ENCODE measurements around the gene RBFOX2. TPM values are rescaled to one million over a fixed set of nuclear protein-coding genes. Genes with fewer than 3 reads are reported as not detected.

RBFOX2 gene
- total and polyA plus RNA-seq, 10 of the 15 experiments (the other 5 are each of a cell fraction or from before 2014, with no cell fraction given) = 0.01 to 2.7 (median 0.17) TPM; not detected in 4

DNA sequence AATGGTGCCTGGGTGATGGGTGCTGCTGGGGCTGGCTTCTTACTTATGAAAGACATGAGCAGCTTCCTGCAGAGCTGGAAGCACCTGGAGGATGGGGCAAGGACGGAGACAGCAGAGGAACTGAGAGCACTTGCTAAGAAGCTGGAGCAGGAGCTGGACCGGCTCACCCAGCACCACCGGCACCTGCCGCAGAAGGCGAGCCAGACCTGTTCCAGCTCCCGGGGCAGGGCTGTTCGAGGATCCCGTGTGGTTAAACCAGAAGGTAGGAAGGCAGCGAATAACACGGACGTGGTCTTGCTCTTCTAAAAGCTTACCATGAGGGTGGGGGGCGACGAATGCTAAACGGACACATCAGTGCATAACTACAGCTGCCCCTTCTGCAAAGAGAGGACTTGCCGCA, 301.7 kb downstream of the RBFOX2 start:
- FAIRE-seq = no peak
- in situ Hi-C loops (cut with MboI) = no loop called here

DNA sequence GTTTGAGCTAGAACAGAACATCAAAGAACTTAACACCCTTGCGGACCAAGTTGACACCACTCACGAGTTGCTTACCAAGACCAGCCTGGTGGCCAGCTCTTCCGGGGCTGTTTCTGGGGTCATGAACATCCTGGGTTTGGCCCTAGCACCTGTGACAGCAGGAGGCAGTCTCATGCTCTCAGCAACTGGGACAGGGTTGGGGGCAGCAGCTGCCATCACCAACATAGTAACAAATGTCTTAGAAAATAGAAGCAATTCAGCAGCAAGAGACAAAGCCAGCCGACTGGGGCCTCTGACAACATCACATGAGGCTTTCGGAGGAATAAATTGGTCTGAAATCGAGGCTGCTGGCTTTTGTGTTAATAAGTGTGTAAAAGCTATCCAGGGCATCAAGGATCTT, 302.2 kb downstream of the RBFOX2 start:
- H3K4me3 ChIP-seq = no peak overlapping the region
- WGBS (ENCODE audit: insufficient coverage, insufficient replicate concordance, low lambda C conversion rate, missing lambda C conversion rate) = 33% methylated on average over 6 of the region's 6 CpGs
- no peak overlapping the region for H3K27ac ChIP-seq (ENCODE audit: control insufficient read depth, insufficient read depth)
- POLR2A ChIA-PET = no interaction called here
- DNase-seq (ENCODE audit: low read depth, low spot score) (no peak), ATAC-seq (no peak), FAIRE-seq (no peak)
- H3K27me3 ChIP-seq (replicated peaks in 1 of 2; ENCODE audit: control insufficient read depth in 2 of 2, insufficient read depth in 2 of 2, low read length in 1 of 2) = peaks cover 2% of the 10 kb centered on the region in 2 experiments; a peak in 2 of 4 replicates
- no peaks in the 10 kb centered on the region for H3K9me3 ChIP-seq (replicated peaks; ENCODE audit: control insufficient read depth, insufficient read depth, low read length)
- BruUV-seq (replicated peaks) = no TSS peak
- in situ Hi-C loops (cut with MboI) (no loop called here), intact Hi-C loops (cut with micrococcal nuclease; ENCODE audit: unreplicated experiment) (no loop called here)
- H3K4me2 ChIP-seq (ENCODE audit: control insufficient read depth, insufficient read depth) = no peak overlapping the region
- no peak overlapping the region for H3K9ac ChIP-seq (ENCODE audit: control insufficient read depth, insufficient read depth, low read length)
- no peaks in the 10 kb centered on the region for H4K20me1 ChIP-seq (ENCODE audit: control insufficient read depth, insufficient read depth)
- H3K4me1 ChIP-seq (ENCODE audit: control insufficient read depth, insufficient read depth, low read length) = no peaks in the 10 kb centered on the region
- RAD21 ChIA-PET (ENCODE audit: unreplicated experiment) = interaction anchor here (1.6 kb wide), 1 partner anchor 96 kb away, joined by 3 read pairs; no protein-coding TSS in a partner anchor
- CTCF ChIA-PET = interaction anchor here (2.6 kb wide), 1 partner anchor 99 kb away, joined by 7 read pairs; no protein-coding TSS in a partner anchor
- H2AFZ ChIP-seq (ENCODE audit: control insufficient read depth, low read depth, low read length) = no peak overlapping the region
- SMC1A ChIA-PET (ENCODE audit: uncharacterized antibody, unreplicated experiment) = no interaction called here
- H3K79me2 ChIP-seq (ENCODE audit: control insufficient read depth, insufficient read depth, low read length) = no peaks in the 10 kb centered on the region
- no peaks in the 10 kb centered on the region for H3K36me3 ChIP-seq (ENCODE audit: control insufficient read depth in 2 of 2, insufficient read depth in 2 of 2, low read length in 1 of 2)
- TF ChIP-seq SIX5 (IDR thresholded peaks at IDR 0.05; ENCODE audit: low read depth, low read length, severe bottlenecking) (no peak), POLR2A (IDR thresholded peaks at IDR 0.05; ENCODE audit: low read depth, low read length) (no peak), BRCA1 (IDR thresholded peaks at IDR 0.05; ENCODE audit: low read depth, low read length) (no peak), POLR2AphosphoS5 (IDR thresholded peaks at IDR 0.05; ENCODE audit: low read length) (no peak), ESRRA (IDR thresholded peaks at IDR 0.05; ENCODE audit: low read length) (no peak), TCF3 (IDR thresholded peaks at IDR 0.05; ENCODE audit: borderline replicate concordance, insufficient read depth, low read depth, low read length) (no peak)
- TF ChIP-seq, protein P1, sequence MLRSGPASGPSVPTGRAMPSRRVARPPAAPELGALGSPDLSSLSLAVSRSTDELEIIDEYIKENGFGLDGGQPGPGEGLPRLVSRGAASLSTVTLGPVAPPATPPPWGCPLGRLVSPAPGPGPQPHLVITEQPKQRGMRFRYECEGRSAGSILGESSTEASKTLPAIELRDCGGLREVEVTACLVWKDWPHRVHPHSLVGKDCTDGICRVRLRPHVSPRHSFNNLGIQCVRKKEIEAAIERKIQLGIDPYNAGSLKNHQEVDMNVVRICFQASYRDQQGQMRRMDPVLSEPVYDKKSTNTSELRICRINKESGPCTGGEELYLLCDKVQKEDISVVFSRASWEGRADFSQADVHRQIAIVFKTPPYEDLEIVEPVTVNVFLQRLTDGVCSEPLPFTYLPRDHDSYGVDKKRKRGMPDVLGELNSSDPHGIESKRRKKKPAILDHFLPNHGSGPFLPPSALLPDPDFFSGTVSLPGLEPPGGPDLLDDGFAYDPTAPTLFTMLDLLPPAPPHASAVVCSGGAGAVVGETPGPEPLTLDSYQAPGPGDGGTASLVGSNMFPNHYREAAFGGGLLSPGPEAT (IDR thresholded peaks at IDR 0.05; ENCODE audit: low read depth) = no peak
- TF ChIP-seq, protein P2, sequence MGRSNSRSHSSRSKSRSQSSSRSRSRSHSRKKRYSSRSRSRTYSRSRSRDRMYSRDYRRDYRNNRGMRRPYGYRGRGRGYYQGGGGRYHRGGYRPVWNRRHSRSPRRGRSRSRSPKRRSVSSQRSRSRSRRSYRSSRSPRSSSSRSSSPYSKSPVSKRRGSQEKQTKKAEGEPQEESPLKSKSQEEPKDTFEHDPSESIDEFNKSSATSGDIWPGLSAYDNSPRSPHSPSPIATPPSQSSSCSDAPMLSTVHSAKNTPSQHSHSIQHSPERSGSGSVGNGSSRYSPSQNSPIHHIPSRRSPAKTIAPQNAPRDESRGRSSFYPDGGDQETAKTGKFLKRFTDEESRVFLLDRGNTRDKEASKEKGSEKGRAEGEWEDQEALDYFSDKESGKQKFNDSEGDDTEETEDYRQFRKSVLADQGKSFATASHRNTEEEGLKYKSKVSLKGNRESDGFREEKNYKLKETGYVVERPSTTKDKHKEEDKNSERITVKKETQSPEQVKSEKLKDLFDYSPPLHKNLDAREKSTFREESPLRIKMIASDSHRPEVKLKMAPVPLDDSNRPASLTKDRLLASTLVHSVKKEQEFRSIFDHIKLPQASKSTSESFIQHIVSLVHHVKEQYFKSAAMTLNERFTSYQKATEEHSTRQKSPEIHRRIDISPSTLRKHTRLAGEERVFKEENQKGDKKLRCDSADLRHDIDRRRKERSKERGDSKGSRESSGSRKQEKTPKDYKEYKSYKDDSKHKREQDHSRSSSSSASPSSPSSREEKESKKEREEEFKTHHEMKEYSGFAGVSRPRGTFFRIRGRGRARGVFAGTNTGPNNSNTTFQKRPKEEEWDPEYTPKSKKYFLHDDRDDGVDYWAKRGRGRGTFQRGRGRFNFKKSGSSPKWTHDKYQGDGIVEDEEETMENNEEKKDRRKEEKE (IDR thresholded peaks at IDR 0.05) = no peak
- TF ChIP-seq, protein P3, sequence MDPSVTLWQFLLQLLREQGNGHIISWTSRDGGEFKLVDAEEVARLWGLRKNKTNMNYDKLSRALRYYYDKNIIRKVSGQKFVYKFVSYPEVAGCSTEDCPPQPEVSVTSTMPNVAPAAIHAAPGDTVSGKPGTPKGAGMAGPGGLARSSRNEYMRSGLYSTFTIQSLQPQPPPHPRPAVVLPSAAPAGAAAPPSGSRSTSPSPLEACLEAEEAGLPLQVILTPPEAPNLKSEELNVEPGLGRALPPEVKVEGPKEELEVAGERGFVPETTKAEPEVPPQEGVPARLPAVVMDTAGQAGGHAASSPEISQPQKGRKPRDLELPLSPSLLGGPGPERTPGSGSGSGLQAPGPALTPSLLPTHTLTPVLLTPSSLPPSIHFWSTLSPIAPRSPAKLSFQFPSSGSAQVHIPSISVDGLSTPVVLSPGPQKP (IDR thresholded peaks at IDR 0.05; ENCODE audit: low read depth, low read length) = no peak

More for the DNA sequence above, 301.7 kb downstream of the RBFOX2 start:
- intact Hi-C loops (cut with micrococcal nuclease; ENCODE audit: unreplicated experiment) = no loop called here
- H4K20me1 ChIP-seq (ENCODE audit: control insufficient read depth, insufficient read depth) = no peaks in the 10 kb centered on the region
- ChIA-PET SMC1A (ENCODE audit: uncharacterized antibody, unreplicated experiment) (interaction anchor here (0.5 to 0.9 kb wide), 2 partner anchors 99 to 142 kb away, joined by 3 read pairs; no protein-coding TSS in a partner anchor), RAD21 (ENCODE audit: unreplicated experiment) (interaction anchor here (1.6 kb wide), 1 partner anchor 96 kb away, joined by 3 read pairs; no protein-coding TSS in a partner anchor), POLR2A (no interaction called here), CTCF (interaction anchor here (2.6 kb wide), 1 partner anchor 100 kb away, joined by 7 read pairs; no protein-coding TSS in a partner anchor)
- BruUV-seq (replicated peaks) = no TSS peak
- H3K4me1 ChIP-seq (ENCODE audit: control insufficient read depth, insufficient read depth, low read length) = no peaks in the 10 kb centered on the region
- peaks cover 2% of the 10 kb centered on the region in 2 experiments; a peak in 2 of 4 replicates for H3K27me3 ChIP-seq (replicated peaks in 1 of 2; ENCODE audit: control insufficient read depth in 2 of 2, insufficient read depth in 2 of 2, low read length in 1 of 2)
- H3K4me3 ChIP-seq = no peak overlapping the region
- DNase-seq (ENCODE audit: low read depth, low spot score) (no peak), ATAC-seq (no peak)
- WGBS (ENCODE audit: insufficient coverage, insufficient replicate concordance, low lambda C conversion rate, missing lambda C conversion rate) = 58% methylated on average over 15 of the region's 15 CpGs
- no peak overlapping the region for H3K27ac ChIP-seq (ENCODE audit: control insufficient read depth, insufficient read depth)
- H3K9ac ChIP-seq (ENCODE audit: control insufficient read depth, insufficient read depth, low read length) = no peak overlapping the region
- no peaks in the 10 kb centered on the region for H3K36me3 ChIP-seq (ENCODE audit: control insufficient read depth in 2 of 2, insufficient read depth in 2 of 2, low read length in 1 of 2)
- no peak overlapping the region for H3K4me2 ChIP-seq (ENCODE audit: control insufficient read depth, insufficient read depth)
- H3K79me2 ChIP-seq (ENCODE audit: control insufficient read depth, insufficient read depth, low read length) = no peaks in the 10 kb centered on the region
- H3K9me3 ChIP-seq (replicated peaks; ENCODE audit: control insufficient read depth, insufficient read depth, low read length) = no peaks in the 10 kb centered on the region
- TF ChIP-seq ZBED1 (IDR thresholded peaks at IDR 0.05; ENCODE audit: borderline replicate concordance) = no peak
- no peak overlapping the region for H2AFZ ChIP-seq (ENCODE audit: control insufficient read depth, low read depth, low read length)

Measured in GM12878 (cell line).